Measurements from ENCODE around the gene IER3IP1. TPM values are rescaled to one million over a fixed set of nuclear protein-coding genes. Genes with fewer than 3 reads are reported as not detected.

The IER3IP1 gene
- total RNA-seq, 2 donors from 2014 or later = 6.1 to 10.3 TPM

GRCh38 chr18:47174545-47175116 lies 1.5 kb downstream of the IER3IP1 start:
- Mint-ChIP-seq H3K4me3 (no peak overlapping the region), H3K27me3 (ENCODE audit: insufficient read depth) (peaks cover 4% of the 10 kb centered on the region), H3K36me3 (ENCODE audit: low read depth) (no peaks in the 10 kb centered on the region), H3K4me1 (peaks cover 2% of the 10 kb centered on the region), H3K9me3 (peaks cover 4% of the 10 kb centered on the region), H3K27ac (no peak overlapping the region)
- no peaks in the 10 kb centered on the region for H3K27me3 ChIP-seq (ENCODE audit: control insufficient read depth, insufficient read depth, low read length, poor library complexity, severe bottlenecking)
- peaks cover 13% of the 10 kb centered on the region for H3K36me3 ChIP-seq (ENCODE audit: control insufficient read depth, insufficient read depth, low read length)
- 86 to 96% methylated on average over 9 to 13 of the region's 13 CpGs for WGBS, 2 experiments (ENCODE audit: insufficient coverage in 1 of 2, insufficient read length in 1 of 2)
- no peaks in the 10 kb centered on the region for H3K4me1 ChIP-seq (ENCODE audit: control insufficient read depth, insufficient read depth, low read length)
- H3K27ac ChIP-seq (ENCODE audit: low read depth, low read length) = no peak overlapping the region
- H3K9me3 ChIP-seq (ENCODE audit: control insufficient read depth, low read length) = no peaks in the 10 kb centered on the region
- no peak overlapping the region for H3K9ac ChIP-seq (ENCODE audit: extremely low read depth, low read length, poor library complexity, severe bottlenecking)
- no peak for TF ChIP-seq CTCF (conservative IDR thresholded peaks at IDR 0.05)
- DNase-seq = no peak
- peak overlapping the region; percentile 97 for H3K4me3 ChIP-seq (ENCODE audit: low read length)

DNA sequence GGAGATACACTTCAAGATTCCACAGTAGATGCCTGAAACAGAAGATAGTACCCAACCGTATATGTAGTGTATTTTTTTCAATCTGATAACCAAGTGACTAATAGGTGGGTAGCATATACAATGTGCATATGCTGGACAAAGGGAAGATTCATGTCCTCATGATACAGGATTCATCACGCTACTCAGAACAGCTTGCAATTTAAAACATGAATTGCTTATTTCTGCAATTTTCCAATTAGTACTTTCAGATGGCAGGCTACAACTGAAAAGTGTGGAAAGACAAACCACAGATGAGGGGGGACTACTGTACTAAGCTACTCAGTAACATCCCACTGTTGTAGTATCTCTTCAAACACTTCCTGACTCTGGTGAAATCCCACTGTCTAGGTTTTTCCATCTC lies 3.7 kb downstream of the IER3IP1 start:
- Histone ChIP-seq H3K4me3 (ENCODE audit: low read length) (no peak overlapping the region), H3K27me3 (ENCODE audit: control insufficient read depth, insufficient read depth, low read length, poor library complexity, severe bottlenecking) (no peaks in the 10 kb centered on the region), H3K27ac (ENCODE audit: low read depth, low read length) (no peak overlapping the region), H3K9ac (ENCODE audit: extremely low read depth, low read length, poor library complexity, severe bottlenecking) (no peak overlapping the region), H3K4me1 (ENCODE audit: control insufficient read depth, insufficient read depth, low read length) (no peaks in the 10 kb centered on the region), H3K36me3 (ENCODE audit: control insufficient read depth, insufficient read depth, low read length) (peaks cover 13% of the 10 kb centered on the region), H3K9me3 (ENCODE audit: control insufficient read depth, low read length) (no peaks in the 10 kb centered on the region)
- TF ChIP-seq CTCF (conservative IDR thresholded peaks at IDR 0.05) = no peak
- H3K27ac Mint-ChIP-seq = no peak overlapping the region
- 89 to 100% methylated on average over 2 of the region's 2 CpGs for WGBS, 2 experiments (ENCODE audit: insufficient coverage in 1 of 2, insufficient read length in 1 of 2)
- H3K4me3 Mint-ChIP-seq = no peak overlapping the region
- no peaks in the 10 kb centered on the region for H3K4me1 Mint-ChIP-seq
- no peaks in the 10 kb centered on the region for H3K36me3 Mint-ChIP-seq (ENCODE audit: low read depth)
- DNase-seq = no peak
- peaks cover 2% of the 10 kb centered on the region for H3K9me3 Mint-ChIP-seq
- H3K27me3 Mint-ChIP-seq (ENCODE audit: insufficient read depth) = peaks cover 2% of the 10 kb centered on the region

DNA sequence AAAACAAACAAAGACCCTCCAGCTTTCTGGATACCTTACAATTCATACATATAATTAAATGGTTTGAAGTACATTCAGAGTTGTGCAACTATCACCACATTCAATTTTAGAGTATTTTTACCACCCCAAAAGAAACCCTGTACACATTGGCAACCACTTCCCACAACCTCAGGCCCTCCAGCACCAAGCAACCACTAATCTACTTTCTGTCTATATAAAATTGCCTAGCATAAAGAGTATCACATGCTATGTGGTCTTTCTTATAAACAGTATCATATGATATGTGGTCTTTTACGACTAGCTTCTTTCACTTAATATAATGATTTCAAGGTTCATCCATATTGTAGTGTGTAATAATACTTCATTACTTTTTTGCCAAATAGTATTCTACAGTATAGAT lies 7.3 kb downstream of the IER3IP1 start:
- H3K4me3 Mint-ChIP-seq = no peak overlapping the region
- no CpG with 5 or more reads among the region's 1 CpG for whole genome bisulfite sequencing, 2 experiments (ENCODE audit: insufficient coverage in 1 of 2, insufficient read length in 1 of 2)
- H3K36me3 ChIP-seq (ENCODE audit: control insufficient read depth, insufficient read depth, low read length) = peaks cover 11% of the 10 kb centered on the region
- no peak overlapping the region for H3K27ac ChIP-seq (ENCODE audit: low read depth, low read length)
- H3K27me3 ChIP-seq (ENCODE audit: control insufficient read depth, insufficient read depth, low read length, poor library complexity, severe bottlenecking) = no peaks in the 10 kb centered on the region
- H3K9ac ChIP-seq (ENCODE audit: extremely low read depth, low read length, poor library complexity, severe bottlenecking) = no peak overlapping the region
- no peak for TF ChIP-seq CTCF (conservative IDR thresholded peaks at IDR 0.05)
- H3K4me1 Mint-ChIP-seq = peaks cover 7% of the 10 kb centered on the region
- no peak overlapping the region for H3K4me3 ChIP-seq (ENCODE audit: low read length)
- no peaks in the 10 kb centered on the region for H3K36me3 Mint-ChIP-seq (ENCODE audit: low read depth)
- H3K4me1 ChIP-seq (ENCODE audit: control insufficient read depth, insufficient read depth, low read length) = no peaks in the 10 kb centered on the region
- H3K27ac Mint-ChIP-seq = peak overlapping the region; percentile 20
- no peak for DNase-seq
- no peaks in the 10 kb centered on the region for H3K27me3 Mint-ChIP-seq (ENCODE audit: insufficient read depth)
- no peaks in the 10 kb centered on the region for H3K9me3 ChIP-seq (ENCODE audit: control insufficient read depth, low read length)
- no peaks in the 10 kb centered on the region for H3K9me3 Mint-ChIP-seq

Data from endodermal cell (in vitro differentiated cells).